Measurements from ENCODE around the gene RAD51B. TPM values are rescaled to one million over a fixed set of nuclear protein-coding genes. Genes with fewer than 3 reads are reported as not detected.

RAD51B gene
- total and polyA plus RNA-seq, 9 donors, result 21.6 to 70.1 (median 35.1) TPM

DNA sequence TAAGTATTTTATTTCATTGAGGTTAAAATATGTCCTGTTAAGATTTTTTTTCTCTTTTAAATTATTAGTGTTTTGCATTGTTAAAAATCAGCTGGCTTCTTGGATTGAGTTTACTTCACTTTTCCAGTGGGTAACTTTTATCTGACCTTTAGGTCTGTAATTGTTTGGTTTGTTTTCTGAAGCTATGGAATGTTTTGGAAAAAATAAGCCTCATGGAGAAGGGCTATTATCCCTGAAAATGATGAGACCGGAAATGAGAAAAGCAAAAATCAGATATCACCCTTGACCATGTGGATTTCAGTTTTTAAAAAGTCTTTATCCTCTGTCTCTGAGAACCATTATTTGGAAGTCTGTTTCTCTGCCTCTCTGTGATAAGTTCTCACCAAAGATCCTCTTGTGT lies 180.9 kb downstream of the RAD51B start:
- WGBS, 3 donors, result 8 to 20% (median 15%) methylated on average over 1 of the region's 1 CpG
- TF ChIP-seq, protein P1, sequence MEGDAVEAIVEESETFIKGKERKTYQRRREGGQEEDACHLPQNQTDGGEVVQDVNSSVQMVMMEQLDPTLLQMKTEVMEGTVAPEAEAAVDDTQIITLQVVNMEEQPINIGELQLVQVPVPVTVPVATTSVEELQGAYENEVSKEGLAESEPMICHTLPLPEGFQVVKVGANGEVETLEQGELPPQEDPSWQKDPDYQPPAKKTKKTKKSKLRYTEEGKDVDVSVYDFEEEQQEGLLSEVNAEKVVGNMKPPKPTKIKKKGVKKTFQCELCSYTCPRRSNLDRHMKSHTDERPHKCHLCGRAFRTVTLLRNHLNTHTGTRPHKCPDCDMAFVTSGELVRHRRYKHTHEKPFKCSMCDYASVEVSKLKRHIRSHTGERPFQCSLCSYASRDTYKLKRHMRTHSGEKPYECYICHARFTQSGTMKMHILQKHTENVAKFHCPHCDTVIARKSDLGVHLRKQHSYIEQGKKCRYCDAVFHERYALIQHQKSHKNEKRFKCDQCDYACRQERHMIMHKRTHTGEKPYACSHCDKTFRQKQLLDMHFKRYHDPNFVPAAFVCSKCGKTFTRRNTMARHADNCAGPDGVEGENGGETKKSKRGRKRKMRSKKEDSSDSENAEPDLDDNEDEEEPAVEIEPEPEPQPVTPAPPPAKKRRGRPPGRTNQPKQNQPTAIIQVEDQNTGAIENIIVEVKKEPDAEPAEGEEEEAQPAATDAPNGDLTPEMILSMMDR (IDR thresholded peaks at IDR 0.05), result no peak
- TF ChIP-seq POLR2A (IDR thresholded peaks at IDR 0.05) (no peak), EP300 (IDR thresholded peaks at IDR 0.05) (no peak)
- peaks cover 3% of the 10 kb centered on the region for H3K4me1 ChIP-seq (ENCODE audit: insufficient read depth)

DNA sequence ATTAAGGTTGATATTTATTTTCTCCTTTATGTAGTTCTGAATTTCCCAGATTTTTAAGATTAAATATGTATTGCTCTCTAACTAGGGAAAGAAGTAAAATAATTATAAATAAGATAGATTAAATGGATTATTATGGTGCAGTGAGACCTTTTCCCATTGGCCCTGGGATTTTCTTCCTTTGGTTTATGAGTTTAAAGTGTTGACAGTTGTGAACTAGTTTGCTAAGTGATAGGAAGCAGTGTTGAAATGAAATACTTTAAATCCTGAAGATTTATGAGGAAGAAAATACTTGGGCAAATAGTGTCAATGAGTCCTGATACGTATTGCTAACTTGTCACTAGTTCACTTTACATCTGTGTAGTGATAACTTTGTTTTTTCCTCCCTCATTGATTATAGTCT lies 188.9 kb downstream of the RAD51B start:
- Histone ChIP-seq H3K27ac (peak overlapping the region in 1 of 2 donors; percentile 8), H3K4me3 (no peak overlapping the region), H3K9me3 (no peaks in the 10 kb centered on the region), H3K27me3 (no peaks in the 10 kb centered on the region), H3K36me3 (no peaks in the 10 kb centered on the region), H3K4me1 (ENCODE audit: insufficient read depth) (no peaks in the 10 kb centered on the region)
- DNase-seq, result no peak
- no peak for TF ChIP-seq POLR2A (IDR thresholded peaks at IDR 0.05)
- TF ChIP-seq EP300 (IDR thresholded peaks at IDR 0.05), result no peak
- TF ChIP-seq, protein P1 (IDR thresholded peaks at IDR 0.05), result no peak
- intact Hi-C loops (cut with DNase I), result no loop called here
- 71 to 91% (median 71%) methylated on average over 1 of the region's 1 CpG for WGBS, 3 donors

More for the DNA sequence above, 180.9 kb downstream of the RAD51B start:
- Histone ChIP-seq H3K27ac (peak overlapping the region in 1 of 2 donors; percentile 45), H3K9me3 (no peaks in the 10 kb centered on the region), H3K27me3 (no peaks in the 10 kb centered on the region), H3K4me3 (no peak overlapping the region), H3K36me3 (no peaks in the 10 kb centered on the region)
- DNase-seq, result no peak
- intact Hi-C loops (cut with DNase I), result no loop called here

DNA sequence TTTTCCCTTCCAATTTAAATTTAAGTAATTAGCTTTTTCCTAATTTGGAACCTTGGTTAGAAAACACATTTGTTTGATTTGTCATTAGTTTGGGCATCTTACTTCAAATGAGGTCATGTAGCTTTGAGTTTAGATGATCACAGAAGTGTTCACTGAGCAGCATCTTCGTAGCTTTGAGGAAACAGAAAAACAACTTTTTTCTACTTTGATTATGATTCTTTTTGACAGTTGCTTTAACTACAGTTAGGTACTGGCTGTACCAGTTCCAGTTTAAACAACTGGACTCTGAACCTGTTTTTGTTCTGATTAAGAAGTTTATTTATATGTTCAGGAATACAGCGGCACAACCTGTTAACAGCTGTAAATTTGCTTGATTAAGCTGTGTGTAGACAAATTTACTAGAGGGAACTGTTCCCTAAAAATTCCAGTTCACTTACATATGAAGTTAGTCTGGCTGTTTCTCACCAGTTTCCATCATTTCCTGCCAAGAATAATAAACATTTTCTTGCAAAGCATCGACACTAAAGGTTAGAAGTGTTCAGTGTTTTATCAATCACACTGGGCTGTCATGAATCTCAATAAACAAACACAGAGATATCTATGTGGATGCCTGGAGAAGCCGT lies 191.9 kb downstream of the RAD51B start:
- no peaks in the 10 kb centered on the region for H3K9me3 ChIP-seq
- no peak overlapping the region for H3K4me3 ChIP-seq
- whole genome bisulfite sequencing, 3 donors, result 6 to 7% (median 6%) methylated on average over 4 of the region's 4 CpGs
- H3K27ac ChIP-seq, result peak overlapping the region in 1 of 2 donors; percentile 59
- H3K4me1 ChIP-seq (ENCODE audit: insufficient read depth), result no peaks in the 10 kb centered on the region
- DNase-seq, result no peak
- TF ChIP-seq EP300 (IDR thresholded peaks at IDR 0.05), result no peak
- TF ChIP-seq, protein P1 (IDR thresholded peaks at IDR 0.05), result no peak
- no peak for TF ChIP-seq POLR2A (IDR thresholded peaks at IDR 0.05)
- no peaks in the 10 kb centered on the region for H3K27me3 ChIP-seq
- H3K36me3 ChIP-seq, result no peaks in the 10 kb centered on the region
- intact Hi-C loops (cut with DNase I), result no loop called here

DNA sequence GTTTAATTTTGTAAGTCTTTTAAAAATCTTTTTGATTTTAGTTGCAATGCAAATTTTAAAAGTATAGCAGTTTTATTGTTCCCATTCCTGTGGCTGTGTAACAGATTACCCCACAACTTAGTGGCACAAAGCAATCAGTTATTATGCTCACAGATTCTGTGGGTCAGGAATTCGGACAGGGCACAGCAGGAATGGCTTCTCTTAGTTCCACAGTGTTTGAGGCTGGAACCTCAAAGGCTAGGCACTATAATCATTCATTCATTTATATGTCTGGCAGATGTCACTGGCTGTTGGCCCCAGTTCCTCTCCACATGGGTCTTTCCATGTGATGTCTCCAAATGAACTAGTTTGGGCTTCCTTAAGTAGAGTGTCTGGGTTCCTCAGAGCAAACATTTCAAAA lies 193.3 kb downstream of the RAD51B start:
- Histone ChIP-seq H3K36me3 (no peaks in the 10 kb centered on the region), H3K27ac (peak overlapping the region in 1 of 2 donors; percentile 59), H3K27me3 (no peaks in the 10 kb centered on the region), H3K4me3 (no peak overlapping the region), H3K9me3 (no peaks in the 10 kb centered on the region), H3K4me1 (ENCODE audit: insufficient read depth) (no peaks in the 10 kb centered on the region)
- intact Hi-C loops (cut with DNase I), result no loop called here
- 79 to 81% (median 81%) methylated on average over 1 of the region's 1 CpG for WGBS, 3 donors
- no peak for DNase-seq
- TF ChIP-seq, protein P1 (IDR thresholded peaks at IDR 0.05), result no peak
- no peak for TF ChIP-seq POLR2A (IDR thresholded peaks at IDR 0.05)
- TF ChIP-seq EP300 (IDR thresholded peaks at IDR 0.05), result no peak

Data from ovary (tissue), 9 donors.